Pancreas (tissue), 10 donors: ENCODE data around the gene SYNDIG1. TPM values are rescaled to one million over a fixed set of nuclear protein-coding genes. Genes with fewer than 3 reads are reported as not detected.
A peak's percentile ranks its signal among the peaks of the same experiment; 100 is the strongest.

Experiments used
- ATAC-seq, 4 donors: fragments of 200-7000 bp; cut with Tn5 transposase; one replicate each; pipeline versions ENCODE4 v1.8.0 to v1.9.1; 2020; ENCODE audit warnings: mild to moderate bottlenecking in 4 of 4, moderate library complexity in 4 of 4
- DNase-seq, 6 donors: peaks; one replicate each; pipeline ENCODE4 v3.0.0-alpha.2; 2020
- FAIRE-seq: peaks from 2 replicates; lab custom pipeline; 2012; peaks lifted over from hg19 to GRCh38; lab: Jason Lieb, UNC
- H3K27ac ChIP-seq, 4 donors: fragments of 200-600 bp; sonication (generic); 1 replicate in 3 of 4; 2 replicates in 1 of 4; pipeline versions ENCODE4 v1.5.0 to v1.8.0; 2020
- H3K27me3 ChIP-seq, 4 donors: fragments of 200-600 bp; one replicate each; pipeline ENCODE4 v1.8.0; 2021
- H3K36me3 ChIP-seq, 3 donors: fragments of 200-600 bp; sonication (generic) in 1 of 3; one replicate each; pipeline versions ENCODE4 v1.5.0 to v1.8.0; 2020 to 2021
- H3K4me1 ChIP-seq, 3 donors: fragments of 200-600 bp; one replicate each; pipeline ENCODE4 v1.8.0; 2021
- H3K4me3 ChIP-seq, 4 donors: fragments of 200-600 bp; sonication (generic) in 2 of 4; one replicate each; pipeline versions ENCODE4 v1.5.0 to v1.8.0; 2020 to 2021
- H3K9me3 ChIP-seq, 4 donors: fragments of 200-600 bp; one replicate each; pipeline ENCODE4 v1.8.0; 2021
- CTCF ChIP-seq, 4 donors: fragments of 200-600 bp; sonication (generic) in 3 of 4; IDR thresholded peaks; one replicate each; pipeline versions ENCODE4 v1.5.0 to v1.8.0; 2021; ENCODE audit warnings: antibody characterized with exemption in 4 of 4
- WGBS, 2 donors: extraction: QIAGEN DNeasy Blood & Tissue Kit; methylation state at CpG; one replicate each; pipeline ENCODE4 v1.1.7; 2013; 5-methylcytosine and 5-hydroxymethylcytosine counted together
- intact Hi-C, 3 donors: fragments of 100-400 bp; cut with DNase I; formaldehyde crosslinking; loops; one replicate each; pipeline versions ENCODE4 v1.11.1 to v1.14.2; 2022
- polyA plus RNA-seq, 2 donors: library from polyadenylated mRNA; stranded (reverse); fragments of 200-250 nt; gene quantifications; one replicate each; pipeline ENCODE4 v1.2.3, GENCODE V29; 2013
- total RNA-seq, 6 donors: library from RNA; stranded (reverse); fragmentation: NEBNext Ultra II Directional in 4 of 6; extraction: Animal tissue kit (Norgen Biotek cat#: 25700) in 4 of 6; gene quantifications; one replicate each; pipeline versions ENCODE4 v1.2.1 to v1.2.4, GENCODE V29; 2021 to 2023
- donor health status: healthy with polysubstance abuse.
- donor health status: DM: no; HTN: no; CAD: no; lungs with moderate emphysema.
- donor health status: DM: no; HTN: no; CAD: no.
- donor health status: control.
- donor health status: control.
- donor health status: Bipolar disorder and iron deficiency.
- donor health status: DM: yes; HTN: yes; CAD: no.
- donor health status: DM: no; HTN: no; CAD: no.
- donor health status: DM: no; HTN: no; CAD: no.
- donor health status: DM: yes; HTN: yes; CAD: no.

The SYNDIG1 gene
- total and polyA plus RNA-seq, 8 donors, result 0.04 to 0.46 (median 0.23) TPM; not detected in 1

- no peak for ATAC-seq
Measured at GRCh38 chr20:24499472-24499871, 30.0 kb downstream of the SYNDIG1 start.

GRCh38 chr20:24501764-24502556, 32.5 kb downstream of the SYNDIG1 start:
- no peak for TF ChIP-seq CTCF (IDR thresholded peaks at IDR 0.05)
- no peaks in the 10 kb centered on the region for H3K9me3 ChIP-seq
- no peak overlapping the region for H3K27ac ChIP-seq
- no peak for DNase-seq
- 58 to 74% methylated on average over 15 of the region's 15 CpGs for WGBS, 2 donors
- no peaks in the 10 kb centered on the region for H3K27me3 ChIP-seq
- no peak overlapping the region for H3K4me3 ChIP-seq
- H3K4me1 ChIP-seq, result peaks cover 0 to 4% (median 0%) of the 10 kb centered on the region in 3 donors
- no peak for FAIRE-seq
- no peaks in the 10 kb centered on the region for H3K36me3 ChIP-seq
- peak in 2 of 4 donors; percentile 31 to 44 for ATAC-seq
- intact Hi-C loops, result no loop called here

More at GRCh38 chr20:24499472-24499871, 30.0 kb downstream of the SYNDIG1 start:
- H3K4me3 ChIP-seq, result no peak overlapping the region
- no peak for TF ChIP-seq CTCF (IDR thresholded peaks at IDR 0.05)
- WGBS, 2 donors, result 78 to 81% methylated on average over 6 of the region's 6 CpGs
- no peaks in the 10 kb centered on the region for H3K36me3 ChIP-seq
- DNase-seq (no peak), FAIRE-seq (no peak)
- H3K27ac ChIP-seq, result no peak overlapping the region
- H3K4me1 ChIP-seq, result peaks cover 0 to 4% (median 0%) of the 10 kb centered on the region in 3 donors
- intact Hi-C loops, result no loop called here
- no peaks in the 10 kb centered on the region for H3K9me3 ChIP-seq
- H3K27me3 ChIP-seq, result no peaks in the 10 kb centered on the region

- FAIRE-seq, result no peak
- no peak for ATAC-seq
- peaks cover 0 to 4% (median 0%) of the 10 kb centered on the region in 3 donors for H3K4me1 ChIP-seq
- intact Hi-C loops, result no loop called here
- TF ChIP-seq CTCF (IDR thresholded peaks at IDR 0.05), result no peak
- no peaks in the 10 kb centered on the region for H3K36me3 ChIP-seq
- no peaks in the 10 kb centered on the region for H3K9me3 ChIP-seq
- no peak overlapping the region for H3K27ac ChIP-seq
- DNase-seq, result no peak
- no peaks in the 10 kb centered on the region for H3K27me3 ChIP-seq
- no peak overlapping the region for H3K4me3 ChIP-seq
- 65 to 85% methylated on average over 5 of the region's 5 CpGs for WGBS, 2 donors
Measured at GRCh38 chr20:24502661-24503060, 33.2 kb downstream of the SYNDIG1 start.

- H3K27me3 ChIP-seq, result no peaks in the 10 kb centered on the region
- peak in 2 of 4 donors; percentile 32 to 49 for ATAC-seq
- no peak overlapping the region for H3K4me3 ChIP-seq
Measured at GRCh38 chr20:24503352-24503931, 34.0 kb downstream of the SYNDIG1 start.

More at GRCh38 chr20:24503352-24503931, 34.0 kb downstream of the SYNDIG1 start:
- Histone ChIP-seq H3K9me3 (no peaks in the 10 kb centered on the region), H3K27ac (no peak overlapping the region), H3K36me3 (no peaks in the 10 kb centered on the region), H3K4me1 (no peaks in the 10 kb centered on the region)
- FAIRE-seq (no peak), DNase-seq (no peak)
- WGBS, 2 donors, result 35 to 44% methylated on average over 9 of the region's 9 CpGs
- intact Hi-C loops, result no loop called here
- no peak for TF ChIP-seq CTCF (IDR thresholded peaks at IDR 0.05)
